Amygdala (tissue), 56 donors: ENCODE data around the gene TJP2.
"Not testable (repeated sequence)": the region's sequence is repeated elsewhere in the genome, so short reads cannot be mapped to it uniquely, and the experiment has no call there.

Source experiments
- DNase-seq, 56 donors: peaks; one replicate each; lab custom pipeline; 2025; lab: John Stamatoyannopoulos, UW

The TJP2 gene

GRCh38 chr9:69157751-69158466, 16.2 kb upstream of the TJP2 start:
- DNase-seq: peak in 1 of 56 donors; percentile 4

DNA sequence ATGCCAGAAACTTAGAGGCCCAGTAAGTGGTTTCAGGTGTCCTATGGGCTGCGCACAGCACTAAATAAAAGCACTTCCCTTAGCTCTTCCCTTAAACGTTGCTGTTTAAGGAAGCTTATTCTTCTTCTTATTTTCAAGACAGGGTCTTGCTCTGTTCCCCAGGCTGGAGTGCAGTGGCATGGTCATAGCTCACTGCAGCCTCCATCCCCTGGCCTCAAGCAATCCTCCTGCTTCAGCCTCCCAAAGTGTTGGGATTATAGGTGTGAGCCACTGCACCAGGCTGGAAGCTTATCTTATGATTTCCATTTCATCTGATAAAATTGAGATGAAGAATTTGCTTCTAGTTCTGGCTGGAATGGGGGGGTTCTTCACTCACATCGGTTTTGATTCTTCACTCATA, 15.6 kb upstream of the TJP2 start:
- DNase-seq: no peak

- not testable (repeated sequence) for DNase-seq
These were observed 9.5 kb upstream of the TJP2 start for GRCh38 chr9:69164573-69164972.

GRCh38 chr9:69165581-69165980, 8.5 kb upstream of the TJP2 start:
- DNase-seq: no peak

- DNase-seq: no peak
These were observed 5.3 kb upstream of the TJP2 start for GRCh38 chr9:69168709-69169217.

GRCh38 chr9:69170231-69170630, 3.8 kb upstream of the TJP2 start:
- DNase-seq: no peak

- no peak for DNase-seq
These were observed 3.0 kb upstream of the TJP2 start for GRCh38 chr9:69171049-69171448.

DNA sequence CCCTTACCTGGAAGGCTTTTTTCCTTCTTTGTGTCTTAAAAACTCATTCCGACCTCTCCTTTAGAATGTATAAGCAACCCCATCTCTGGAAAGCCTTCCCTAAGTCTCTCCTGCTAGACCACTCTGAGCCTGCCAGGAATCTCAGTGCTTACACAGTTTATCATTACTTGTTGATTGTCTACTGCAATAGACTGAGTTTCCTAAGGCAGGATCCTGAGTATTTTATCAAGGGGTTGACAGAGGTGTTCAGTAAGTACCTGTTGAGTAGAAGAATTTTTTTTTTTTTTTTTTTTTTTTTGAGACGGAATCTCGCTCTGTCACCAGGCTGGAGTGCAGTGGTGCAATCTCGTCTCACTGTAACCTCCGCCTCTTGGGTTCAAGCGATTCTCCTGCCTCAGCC, 2.6 kb upstream of the TJP2 start:
- DNase-seq: no peak

- no peak for DNase-seq
These were observed 1.2 kb upstream of the TJP2 start for GRCh38 chr9:69172895-69173294.

GRCh38 chr9:69173497-69173890, 583 bp upstream of the TJP2 start:
- no peak for DNase-seq

DNA sequence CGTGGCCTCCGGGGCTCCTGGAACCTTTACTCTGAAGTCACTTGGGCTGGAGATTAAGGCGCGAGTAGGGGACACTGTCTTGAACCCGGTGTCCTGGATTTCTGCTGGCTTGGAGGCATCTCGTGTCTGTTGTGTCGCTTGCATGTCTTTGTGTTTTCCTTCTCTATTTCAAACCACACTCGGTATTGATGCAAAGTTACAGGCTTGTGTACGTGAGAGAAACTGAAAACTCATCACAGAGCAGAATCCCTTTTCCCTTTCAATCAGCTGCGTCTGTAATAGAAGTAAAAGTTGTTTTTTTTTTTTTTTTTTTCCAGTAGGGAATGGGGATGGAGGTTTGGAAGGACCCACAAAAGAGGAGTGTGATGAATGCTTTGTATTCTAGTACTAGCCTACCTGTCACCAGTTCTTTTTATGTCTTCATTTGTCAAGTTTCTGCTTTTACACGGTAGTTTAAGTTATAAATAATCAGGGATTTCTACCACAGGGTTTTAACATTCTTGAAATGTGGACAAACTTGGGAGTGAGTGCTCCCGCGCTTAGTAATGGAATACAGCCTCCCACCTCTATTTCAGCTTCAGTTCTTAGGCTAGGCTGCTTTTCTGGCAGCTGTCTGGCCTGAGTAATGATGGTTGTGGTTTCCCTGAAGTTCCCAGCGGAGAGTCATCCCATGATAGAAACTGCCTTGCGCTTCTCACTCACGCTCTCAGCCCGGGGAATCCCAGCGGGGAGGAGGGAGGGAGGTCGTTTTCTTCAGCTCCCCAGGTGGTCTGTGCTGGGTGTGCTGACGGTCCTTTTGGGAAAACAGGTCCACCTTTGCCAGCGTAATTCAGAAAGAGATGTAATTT, 763 bp downstream of the TJP2 start:
- DNase-seq: peak in 20 of 56 donors; percentile 4 to 44 (median 22)

GRCh38 chr9:69175486-69175885, 1.4 kb downstream of the TJP2 start:
- peak in 3 of 56 donors; percentile 21 for DNase-seq

GRCh38 chr9:69176471-69177171, 2.5 kb downstream of the TJP2 start:
- no peak for DNase-seq

DNA sequence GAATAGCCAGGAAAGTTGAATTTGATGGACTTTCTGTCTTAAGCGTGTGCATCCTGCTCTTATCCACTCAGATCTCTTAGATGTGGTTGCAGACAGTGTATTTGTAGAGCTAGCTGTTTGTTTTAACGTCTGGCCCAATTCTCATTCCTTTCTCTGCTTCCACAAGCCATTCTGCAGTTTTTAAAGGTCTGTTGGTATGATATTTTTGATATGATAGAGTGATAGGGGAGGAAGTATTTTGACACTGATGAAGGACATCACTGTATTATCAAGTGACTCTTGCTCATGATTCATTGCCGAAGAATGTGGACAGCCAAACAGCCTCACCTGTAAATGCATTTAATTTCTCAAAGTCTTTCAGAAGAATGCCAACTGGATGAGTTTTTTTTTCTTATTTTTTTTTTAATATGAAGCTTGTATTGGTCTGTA, 4.5 kb downstream of the TJP2 start:
- DNase-seq: no peak

DNA sequence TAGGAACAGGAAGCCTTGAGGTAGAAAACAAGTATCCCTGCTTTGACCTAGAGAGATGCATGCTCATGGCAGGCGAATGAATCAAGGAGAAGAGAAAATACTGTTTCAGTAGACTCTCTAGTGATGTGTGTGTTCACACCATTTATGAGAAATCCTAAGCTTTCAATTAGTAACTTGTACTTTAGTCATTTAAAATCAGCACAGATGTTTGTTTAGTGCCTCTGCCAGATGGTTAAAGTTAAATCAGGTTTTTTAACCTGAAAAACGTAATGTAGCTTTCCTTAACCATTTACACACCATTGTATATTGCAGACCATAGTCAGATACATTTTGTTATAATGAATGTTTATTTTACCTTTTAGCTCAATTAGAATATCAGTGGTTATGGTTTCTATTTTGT, 5.0 kb downstream of the TJP2 start:
- no peak for DNase-seq

- no peak for DNase-seq
These were observed 6.1 kb downstream of the TJP2 start for GRCh38 chr9:69180200-69180599.

- peak in 3 of 56 donors; percentile 27 to 36 (median 33) for DNase-seq
These were observed 6.6 kb downstream of the TJP2 start for GRCh38 chr9:69180670-69181069.

GRCh38 chr9:69181908-69182353, 7.9 kb downstream of the TJP2 start:
- DNase-seq: peak in 29 of 56 donors; percentile 7 to 67 (median 27)

DNA sequence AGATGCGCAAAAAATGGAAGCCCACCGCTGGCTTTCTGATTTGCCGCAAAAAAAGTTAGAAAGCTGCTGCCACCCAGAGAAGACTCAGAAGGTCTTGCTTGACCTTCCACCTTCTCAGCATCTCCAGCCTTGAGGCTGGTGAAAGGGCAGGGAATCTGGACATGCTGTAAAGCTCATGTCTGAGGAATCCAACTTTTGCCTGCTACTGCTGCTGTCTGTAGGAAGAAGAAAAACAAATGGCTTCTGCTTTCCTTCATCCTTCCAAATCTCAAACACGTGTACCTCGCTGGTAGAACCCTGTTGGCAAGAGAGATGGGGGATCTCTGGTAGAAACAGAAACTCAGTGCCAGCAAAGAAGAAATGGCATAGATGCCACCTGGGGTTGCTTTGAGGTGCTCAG, 10.2 kb downstream of the TJP2 start:
- DNase-seq: no peak

GRCh38 chr9:69186841-69187611, 12.9 kb downstream of the TJP2 start:
- peak in 3 of 56 donors; percentile 9 to 61 (median 19) for DNase-seq
